GM13977 (cell line): ENCODE results near the gene RUFY3.

ENCODE experiments used
- DNase-seq: peaks from one replicate; pipeline ENCODE4 v3.0.0; 2012; ENCODE audit warnings: low spot score
- in situ Hi-C: fragments of 300-500 bp; cut with MboI; formaldehyde crosslinking; loops from one replicate; pipeline ENCODE4 v1.12.0; 2022; ENCODE audit warnings: low sequenced_read_pairs, low pct_unique_long_range_greater_than_20kb, mixed read lengths, inconsistent platforms; ENCODE audit not compliant: unreplicated experiment
- TF ChIP-seq, protein P1 (sequence below): IDR thresholded peaks from 2 replicates; pipeline ENCODE4 v1.5.1; 2012; ENCODE audit warnings: mild to moderate bottlenecking, control low read depth; ENCODE audit not compliant: insufficient read depth; ENCODE audit errors: extremely low read depth, missing control alignments

RUFY3 gene

DNA sequence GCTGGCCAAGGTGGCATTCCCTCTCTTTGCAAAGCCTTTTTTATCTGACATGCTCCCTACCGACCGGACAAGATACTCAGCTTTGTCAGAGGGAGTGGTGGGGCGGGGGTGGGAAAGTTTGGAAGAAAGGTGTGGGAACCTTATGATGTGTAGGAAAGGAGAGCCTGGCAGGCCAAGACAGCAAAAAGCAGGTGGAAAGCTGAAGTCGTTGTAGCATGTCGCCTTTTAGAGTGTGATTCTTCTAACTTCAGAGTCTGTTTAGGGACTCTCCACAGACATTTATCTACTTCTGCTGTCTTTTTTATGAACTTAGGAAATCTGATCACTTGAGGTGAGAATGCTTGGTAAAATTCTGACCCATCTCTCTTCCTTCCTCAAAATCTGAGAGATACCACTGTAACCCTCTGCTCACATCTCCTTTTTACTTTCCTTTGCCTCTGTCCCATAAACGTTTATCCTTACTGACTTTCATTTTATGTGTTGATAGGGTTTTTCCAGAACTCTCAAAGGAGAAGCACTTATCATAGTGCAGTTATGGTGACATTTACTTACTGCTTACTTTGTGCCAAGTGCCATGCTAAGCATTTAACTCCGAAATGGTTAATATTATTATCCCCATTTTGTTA is 8.2 kb upstream of the RUFY3 start:
- in situ Hi-C loops = no loop called here
- TF ChIP-seq, protein P1, sequence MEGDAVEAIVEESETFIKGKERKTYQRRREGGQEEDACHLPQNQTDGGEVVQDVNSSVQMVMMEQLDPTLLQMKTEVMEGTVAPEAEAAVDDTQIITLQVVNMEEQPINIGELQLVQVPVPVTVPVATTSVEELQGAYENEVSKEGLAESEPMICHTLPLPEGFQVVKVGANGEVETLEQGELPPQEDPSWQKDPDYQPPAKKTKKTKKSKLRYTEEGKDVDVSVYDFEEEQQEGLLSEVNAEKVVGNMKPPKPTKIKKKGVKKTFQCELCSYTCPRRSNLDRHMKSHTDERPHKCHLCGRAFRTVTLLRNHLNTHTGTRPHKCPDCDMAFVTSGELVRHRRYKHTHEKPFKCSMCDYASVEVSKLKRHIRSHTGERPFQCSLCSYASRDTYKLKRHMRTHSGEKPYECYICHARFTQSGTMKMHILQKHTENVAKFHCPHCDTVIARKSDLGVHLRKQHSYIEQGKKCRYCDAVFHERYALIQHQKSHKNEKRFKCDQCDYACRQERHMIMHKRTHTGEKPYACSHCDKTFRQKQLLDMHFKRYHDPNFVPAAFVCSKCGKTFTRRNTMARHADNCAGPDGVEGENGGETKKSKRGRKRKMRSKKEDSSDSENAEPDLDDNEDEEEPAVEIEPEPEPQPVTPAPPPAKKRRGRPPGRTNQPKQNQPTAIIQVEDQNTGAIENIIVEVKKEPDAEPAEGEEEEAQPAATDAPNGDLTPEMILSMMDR = no peak
- DNase-seq = no peak

DNA sequence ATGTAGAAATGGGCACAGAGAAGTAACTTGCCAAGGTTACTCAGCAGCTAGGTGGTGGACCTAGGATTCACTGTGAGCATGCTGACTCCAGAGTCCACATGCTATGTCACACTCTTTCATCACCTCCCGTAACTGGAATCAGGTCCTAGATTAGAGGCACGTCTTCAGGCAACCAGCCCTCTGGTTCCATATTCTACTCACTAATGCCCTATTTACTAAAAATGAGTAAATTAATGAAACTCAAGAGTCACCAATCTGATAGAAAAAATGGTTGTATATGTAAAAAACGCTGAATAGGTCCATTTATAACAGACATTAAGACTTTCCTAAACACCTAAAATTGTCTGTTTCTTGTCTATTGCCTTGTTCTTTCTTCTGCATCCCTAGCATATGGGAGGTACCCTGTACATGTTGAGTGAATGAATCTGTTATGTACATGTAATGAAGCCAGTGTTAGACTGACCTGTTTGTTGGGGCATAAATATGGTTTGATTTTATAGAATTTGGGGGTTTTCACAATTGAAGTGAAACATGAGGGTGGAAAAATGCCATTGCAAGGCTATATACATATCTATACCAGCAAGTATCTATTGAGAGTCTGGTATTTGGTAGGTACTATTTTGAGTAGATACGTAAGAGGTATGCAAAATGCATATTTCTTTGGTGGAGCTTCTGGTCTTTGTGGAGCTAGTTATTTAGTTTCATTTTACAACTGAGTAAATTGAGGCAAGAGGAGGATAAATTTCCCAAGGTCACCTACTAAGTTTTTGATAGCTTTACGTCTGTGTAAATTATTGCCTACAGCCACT is 7.5 kb upstream of the RUFY3 start:
- TF ChIP-seq, protein P1 = no peak
- in situ Hi-C loops = no loop called here
- peak; percentile 29 for DNase-seq

DNA sequence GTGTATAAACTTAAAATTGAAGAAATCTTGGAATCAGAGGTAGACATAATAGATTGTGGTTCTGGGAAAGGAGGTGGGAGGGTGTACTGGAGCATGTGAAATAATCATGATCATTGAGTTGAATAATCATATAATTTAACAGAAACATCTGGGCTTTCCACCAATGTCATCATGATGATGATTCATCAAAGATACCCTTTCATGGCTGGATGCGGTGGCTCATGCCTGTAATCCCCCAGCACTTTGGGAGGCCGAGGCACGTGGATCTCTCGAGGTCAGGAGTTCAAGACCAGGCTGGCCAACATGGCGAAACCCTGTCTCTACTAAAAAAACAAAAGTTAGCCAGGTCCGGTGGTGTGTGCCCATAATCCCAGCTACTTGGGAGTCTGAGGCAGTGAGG is 6.7 kb upstream of the RUFY3 start:
- in situ Hi-C loops = no loop called here
- TF ChIP-seq, protein P1 = no peak

DNA sequence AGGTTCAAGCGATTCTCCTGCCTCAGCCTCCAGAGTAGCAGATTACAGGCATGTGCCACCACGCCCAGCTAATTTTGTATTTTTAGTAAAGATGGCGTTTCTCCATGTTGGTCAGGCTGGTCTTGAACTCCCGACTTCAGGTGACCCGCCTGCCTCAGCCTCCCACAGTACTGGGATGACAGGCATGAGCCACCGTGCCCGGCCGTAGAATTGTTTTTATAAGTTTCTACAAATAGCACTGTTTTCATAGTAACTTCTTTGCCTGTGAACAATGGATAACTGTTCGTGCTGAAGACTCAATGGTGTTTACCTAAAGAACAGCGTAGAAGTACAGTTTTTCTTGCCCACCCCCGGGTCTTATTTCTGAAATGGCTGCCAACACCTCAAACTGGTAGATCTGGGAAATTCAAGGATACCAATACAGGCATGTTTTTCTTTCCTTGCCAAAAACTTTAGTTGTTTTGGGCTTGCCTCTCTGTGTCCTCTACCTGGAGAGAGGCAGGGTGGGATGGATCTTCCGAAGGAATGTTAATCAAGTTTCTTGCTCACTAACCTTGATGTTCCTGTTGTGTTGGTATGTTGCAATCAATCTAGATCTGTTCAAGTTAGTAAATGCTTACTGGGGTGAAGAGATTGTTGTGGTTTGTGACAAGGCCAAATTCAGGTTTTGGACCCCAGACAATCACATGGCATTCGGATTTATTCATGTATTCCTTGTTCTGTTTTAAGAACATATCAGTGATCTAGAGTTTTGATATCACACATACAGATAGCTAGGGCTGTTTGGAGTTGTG is 2.8 kb upstream of the RUFY3 start:
- in situ Hi-C loops = no loop called here
- no peak for DNase-seq
- TF ChIP-seq, protein P1 = no peak

More for the DNA sequence above, 6.7 kb upstream of the RUFY3 start:
- DNase-seq = no peak

DNA sequence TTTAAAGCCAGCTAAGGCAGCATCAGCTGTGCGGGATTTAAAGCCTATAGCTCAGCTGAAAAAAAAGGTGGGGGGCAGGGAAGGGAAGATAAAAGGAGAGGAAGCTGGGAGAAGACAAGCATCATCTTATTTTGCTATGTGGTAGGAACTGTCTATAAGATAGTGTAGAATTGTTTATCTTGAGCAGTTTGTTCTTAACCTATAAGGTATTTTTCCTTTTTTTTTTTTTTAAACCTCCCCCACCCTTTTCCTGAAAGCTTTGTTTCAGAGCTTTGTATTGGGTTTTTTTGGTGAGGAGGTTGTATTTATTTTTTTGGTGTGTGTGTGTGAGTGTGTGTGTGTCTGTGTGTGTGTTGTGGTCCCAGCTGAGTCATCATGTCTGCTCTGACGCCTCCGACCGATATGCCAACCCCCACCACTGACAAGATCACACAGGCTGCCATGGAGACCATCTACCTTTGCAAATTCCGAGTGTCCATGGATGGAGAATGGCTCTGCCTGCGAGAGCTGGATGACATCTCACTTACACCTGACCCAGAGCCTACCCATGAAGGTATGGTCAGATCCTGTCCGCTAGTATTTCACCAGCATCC is 531 bp downstream of the RUFY3 start:
- no peak for DNase-seq

More for the DNA sequence above, 531 bp downstream of the RUFY3 start:
- in situ Hi-C loops = no loop called here
- TF ChIP-seq, protein P1 = no peak
